Activated B cell treated with CpG ODN at 0.5 μM for 24 hours (primary cell): Measurements from ENCODE around the gene LMCD1. TPM values are rescaled to one million over a fixed set of nuclear protein-coding genes. Genes with fewer than 3 reads are reported as not detected.
A peak's percentile ranks its signal among the peaks of the same experiment; 100 is the strongest.

Source experiments
- ATAC-seq: fragments of 200-7000 bp; cut with Tn5 transposase; one replicate; pipeline ENCODE4 v1.10.0; 2021; ENCODE audit warnings: low read depth, mild to moderate bottlenecking, moderate library complexity
- CTCF ChIA-PET: fragments of 350-600 bp; sonication (Branson Sonifier 250); formaldehyde crosslinking; loops from one replicate; lab custom pipeline; 2021; ENCODE audit warnings: antibody characterized with exemption; lab: Charles Lee
- POLR2A ChIA-PET: fragments of 350-600 bp; sonication (Branson Sonifier 250); formaldehyde crosslinking; loops from one replicate; lab custom pipeline; 2021; ENCODE audit warnings: antibody characterized with exemption; lab: Charles Lee
- DNase-seq: peaks from one replicate; pipeline ENCODE4 v3.0.0; 2022
- H3K27ac Mint-ChIP-seq: one replicate; pipeline ENCODE4 v1.8.0; 2020; ENCODE audit warnings: mixed read lengths
- H3K27me3 Mint-ChIP-seq: one replicate; pipeline ENCODE4 v1.8.0; 2021; ENCODE audit warnings: mixed read lengths
- H3K36me3 Mint-ChIP-seq: one replicate; pipeline ENCODE4 v1.8.0; 2021; ENCODE audit warnings: low read depth, mixed read lengths
- H3K4me1 Mint-ChIP-seq: one replicate; pipeline ENCODE4 v1.8.0; 2021; ENCODE audit warnings: mixed read lengths
- H3K4me3 Mint-ChIP-seq: one replicate; pipeline ENCODE4 v1.8.0; 2020; ENCODE audit warnings: mild to moderate bottlenecking, mixed read lengths
- H3K9me3 Mint-ChIP-seq: one replicate; pipeline ENCODE4 v1.8.0; 2020; ENCODE audit warnings: mixed read lengths
- CTCF ChIP-seq: fragments of 200-600 bp; IDR thresholded peaks from one replicate; pipeline ENCODE4 v1.8.0; 2022; ENCODE audit warnings: antibody characterized with exemption, mild to moderate bottlenecking
- intact Hi-C: fragments of 100-400 bp; cut with micrococcal nuclease; formaldehyde crosslinking; loops from one replicate; pipeline ENCODE4 v1.15.1; 2024
- total RNA-seq: library from RNA; stranded (reverse); gene quantifications from 2 replicates; pipeline ENCODE4 v1.2.3, GENCODE V29; 2022

Gene LMCD1
- total RNA-seq, 1 donor from 2014 or later, result 6.0 TPM

- H3K4me1 Mint-ChIP-seq, result peaks cover 6% of the 10 kb centered on the region
- POLR2A ChIA-PET, result no interaction called here
- intact Hi-C loops, result loop anchor here (10.0 kb wide), 1 partner anchor 296 kb away; no protein-coding TSS in a partner anchor
- no peaks in the 10 kb centered on the region for H3K9me3 Mint-ChIP-seq
- CTCF ChIA-PET, result interaction anchor here (1.1 to 2.3 kb wide), 2 partner anchors 11 to 179 kb away, joined by 3 to 9 read pairs; no protein-coding TSS in a partner anchor
- H3K27ac Mint-ChIP-seq, result no peak overlapping the region
- no peak for TF ChIP-seq CTCF
- ATAC-seq (no peak), DNase-seq (no peak)
- no peak overlapping the region for H3K4me3 Mint-ChIP-seq
- no peaks in the 10 kb centered on the region for H3K36me3 Mint-ChIP-seq
- peaks cover 3% of the 10 kb centered on the region for H3K27me3 Mint-ChIP-seq
These were observed 119.5 kb downstream of the LMCD1 start for GRCh38 chr3:8621141-8621540.

GRCh38 chr3:8621872-8622271, 120.2 kb downstream of the LMCD1 start:
- no peaks in the 10 kb centered on the region for H3K36me3 Mint-ChIP-seq
- no peak overlapping the region for H3K4me3 Mint-ChIP-seq
- peaks cover 6% of the 10 kb centered on the region for H3K4me1 Mint-ChIP-seq
- DNase-seq (no peak), ATAC-seq (no peak)
- no peak overlapping the region for H3K27ac Mint-ChIP-seq
- peaks cover 3% of the 10 kb centered on the region for H3K27me3 Mint-ChIP-seq
- intact Hi-C loops, result loop anchor here (10.0 kb wide), 1 partner anchor 297 kb away; no protein-coding TSS in a partner anchor
- POLR2A ChIA-PET, result no interaction called here
- no peaks in the 10 kb centered on the region for H3K9me3 Mint-ChIP-seq
- TF ChIP-seq CTCF, result no peak
- CTCF ChIA-PET, result interaction anchor here (1.0 to 2.3 kb wide), 4 partner anchors 10 to 180 kb away, joined by 3 to 9 read pairs (median 3); no protein-coding TSS in a partner anchor

- Mint-ChIP-seq H3K36me3 (no peaks in the 10 kb centered on the region), H3K27me3 (peaks cover 3% of the 10 kb centered on the region), H3K27ac (no peak overlapping the region), H3K4me3 (no peak overlapping the region), H3K4me1 (peaks cover 6% of the 10 kb centered on the region), H3K9me3 (no peaks in the 10 kb centered on the region)
- intact Hi-C loops, result loop anchor here (1.0 to 10.0 kb wide), 2 partner anchors 181 to 298 kb away; no protein-coding TSS in a partner anchor
- POLR2A ChIA-PET, result no interaction called here
- CTCF ChIA-PET, result interaction anchor here (1.0 to 2.3 kb wide), 3 partner anchors 173 to 181 kb away, joined by 3 to 9 read pairs (median 3); no protein-coding TSS in a partner anchor
- ATAC-seq (peak; percentile 65), DNase-seq (peak; percentile 29)
- TF ChIP-seq CTCF, result no peak
These were observed 121.5 kb downstream of the LMCD1 start for GRCh38 chr3:8622873-8623691.

- Mint-ChIP-seq H3K36me3 (no peaks in the 10 kb centered on the region), H3K9me3 (no peaks in the 10 kb centered on the region), H3K27me3 (peaks cover 3% of the 10 kb centered on the region), H3K4me1 (peaks cover 6% of the 10 kb centered on the region), H3K4me3 (no peak overlapping the region), H3K27ac (no peak overlapping the region)
- ChIA-PET CTCF (no interaction called here), POLR2A (no interaction called here)
- ATAC-seq (no peak), DNase-seq (no peak)
- TF ChIP-seq CTCF, result no peak
- intact Hi-C loops, result loop anchor here (1.0 to 10.0 kb wide), 2 partner anchors 181 to 299 kb away; no protein-coding TSS in a partner anchor
These were observed 122.1 kb downstream of the LMCD1 start for GRCh38 chr3:8623741-8624140.

Other genes with a start within 250 kb of the LMCD1 start
- 0.39 TPM in 1 of 2 replicates, not detected in the other for gene SSUH2, start 143.0 kb downstream of the LMCD1 start, total RNA-seq
- gene CAV3, start 232.0 kb downstream of the LMCD1 start, total RNA-seq, result not detected in 2 replicates